Measurements from ENCODE around the gene SLC29A1.
A peak's percentile ranks its signal among the peaks of the same experiment; 100 is the strongest.

The SLC29A1 gene

DNA sequence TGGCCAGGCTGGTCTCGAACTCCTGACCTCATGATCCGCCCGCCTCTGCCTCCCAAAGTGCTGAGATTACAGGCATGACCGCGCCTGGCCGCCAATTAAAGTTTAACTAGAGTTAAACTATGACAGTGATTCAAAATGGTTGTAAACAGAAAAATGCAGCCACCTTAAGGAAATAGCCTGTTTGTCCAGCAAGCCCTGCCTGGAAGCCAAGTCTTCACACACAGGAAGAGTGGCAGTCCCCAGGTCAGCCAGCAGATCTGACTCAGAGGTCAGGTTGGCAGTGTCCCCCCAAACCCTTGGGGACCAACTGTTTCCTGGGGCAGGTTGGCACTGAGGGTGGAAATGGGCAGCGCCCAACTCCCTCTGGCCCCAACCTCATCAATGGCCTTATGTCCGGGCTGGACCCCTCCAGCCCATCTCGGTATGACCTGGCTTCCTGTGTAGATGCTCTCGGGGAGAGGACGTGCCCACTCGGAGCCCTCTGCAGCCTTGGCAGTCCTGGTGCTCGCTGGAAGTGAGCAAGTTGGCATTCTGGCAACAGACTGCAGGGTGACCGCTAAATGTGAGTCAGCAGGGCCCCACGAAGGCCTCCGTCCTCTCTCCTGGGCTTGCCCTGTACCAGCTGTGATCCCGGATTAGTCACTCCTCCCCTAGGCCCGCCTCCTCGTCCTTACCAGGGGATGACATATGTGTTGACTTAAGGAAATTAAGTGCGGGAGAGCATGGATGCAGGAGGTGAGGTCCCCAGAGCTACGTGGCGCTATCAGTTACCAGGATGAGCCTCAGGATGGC lies 13.8 kb downstream of the SLC29A1 start:
- peaks cover 0 to 56% (median 46%) of the 10 kb centered on the region in 4 donors for H3K4me1 ChIP-seq
- intact Hi-C loops (cut with DNase I; ENCODE audit: low total_unique reads): no loop called here

DNA sequence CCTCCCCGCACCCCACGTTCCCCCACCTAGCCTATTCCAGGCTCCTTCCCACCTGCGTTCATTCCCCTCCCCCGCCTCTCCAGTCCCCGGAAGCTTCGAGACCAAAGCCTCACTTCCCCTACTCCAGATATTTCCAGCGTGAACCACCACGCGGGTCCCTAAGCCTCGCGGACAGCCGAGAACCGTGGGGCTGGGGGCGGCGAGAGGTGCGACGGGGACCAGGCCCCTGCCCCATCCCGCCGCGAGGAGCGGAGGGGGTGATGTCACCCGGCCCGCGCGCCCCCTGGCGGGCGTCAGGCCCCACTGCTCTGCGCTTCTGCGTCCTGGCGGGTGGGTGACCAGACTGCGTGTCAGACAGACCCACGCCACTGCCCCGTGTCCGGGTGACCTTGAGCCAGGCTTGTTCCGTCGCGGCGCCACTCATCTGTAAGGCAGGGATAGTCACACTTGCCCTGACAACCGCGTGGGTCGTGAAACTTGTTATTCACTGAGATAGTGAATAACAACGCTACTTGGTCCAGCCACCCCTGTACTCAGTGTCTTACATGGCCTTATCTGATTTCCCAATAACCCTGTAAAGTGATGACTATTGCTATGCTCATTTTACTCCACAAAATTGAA lies 14.5 kb downstream of the SLC29A1 start:
- intact Hi-C loops (cut with DNase I; ENCODE audit: low total_unique reads): no loop called here
- TF ChIP-seq, protein P1, sequence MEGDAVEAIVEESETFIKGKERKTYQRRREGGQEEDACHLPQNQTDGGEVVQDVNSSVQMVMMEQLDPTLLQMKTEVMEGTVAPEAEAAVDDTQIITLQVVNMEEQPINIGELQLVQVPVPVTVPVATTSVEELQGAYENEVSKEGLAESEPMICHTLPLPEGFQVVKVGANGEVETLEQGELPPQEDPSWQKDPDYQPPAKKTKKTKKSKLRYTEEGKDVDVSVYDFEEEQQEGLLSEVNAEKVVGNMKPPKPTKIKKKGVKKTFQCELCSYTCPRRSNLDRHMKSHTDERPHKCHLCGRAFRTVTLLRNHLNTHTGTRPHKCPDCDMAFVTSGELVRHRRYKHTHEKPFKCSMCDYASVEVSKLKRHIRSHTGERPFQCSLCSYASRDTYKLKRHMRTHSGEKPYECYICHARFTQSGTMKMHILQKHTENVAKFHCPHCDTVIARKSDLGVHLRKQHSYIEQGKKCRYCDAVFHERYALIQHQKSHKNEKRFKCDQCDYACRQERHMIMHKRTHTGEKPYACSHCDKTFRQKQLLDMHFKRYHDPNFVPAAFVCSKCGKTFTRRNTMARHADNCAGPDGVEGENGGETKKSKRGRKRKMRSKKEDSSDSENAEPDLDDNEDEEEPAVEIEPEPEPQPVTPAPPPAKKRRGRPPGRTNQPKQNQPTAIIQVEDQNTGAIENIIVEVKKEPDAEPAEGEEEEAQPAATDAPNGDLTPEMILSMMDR (IDR thresholded peaks at IDR 0.05): peak; percentile 98 to 99
- peaks cover 0 to 51% (median 39%) of the 10 kb centered on the region in 4 donors for H3K4me1 ChIP-seq

More for the DNA sequence above, 13.8 kb downstream of the SLC29A1 start:
- TF ChIP-seq, protein P1 (IDR thresholded peaks at IDR 0.05): no peak
- H3K9me3 ChIP-seq: no peaks in the 10 kb centered on the region
- peak overlapping the region; percentile 94 to 99 for H3K27ac ChIP-seq
- peak overlapping the region; percentile 58 to 73 for H3K4me3 ChIP-seq
- no peaks in the 10 kb centered on the region for H3K27me3 ChIP-seq
- DNase-seq: peak; percentile 98
- H3K36me3 ChIP-seq: peaks cover 10 to 14% (median 10%) of the 10 kb centered on the region in 3 donors

DNA sequence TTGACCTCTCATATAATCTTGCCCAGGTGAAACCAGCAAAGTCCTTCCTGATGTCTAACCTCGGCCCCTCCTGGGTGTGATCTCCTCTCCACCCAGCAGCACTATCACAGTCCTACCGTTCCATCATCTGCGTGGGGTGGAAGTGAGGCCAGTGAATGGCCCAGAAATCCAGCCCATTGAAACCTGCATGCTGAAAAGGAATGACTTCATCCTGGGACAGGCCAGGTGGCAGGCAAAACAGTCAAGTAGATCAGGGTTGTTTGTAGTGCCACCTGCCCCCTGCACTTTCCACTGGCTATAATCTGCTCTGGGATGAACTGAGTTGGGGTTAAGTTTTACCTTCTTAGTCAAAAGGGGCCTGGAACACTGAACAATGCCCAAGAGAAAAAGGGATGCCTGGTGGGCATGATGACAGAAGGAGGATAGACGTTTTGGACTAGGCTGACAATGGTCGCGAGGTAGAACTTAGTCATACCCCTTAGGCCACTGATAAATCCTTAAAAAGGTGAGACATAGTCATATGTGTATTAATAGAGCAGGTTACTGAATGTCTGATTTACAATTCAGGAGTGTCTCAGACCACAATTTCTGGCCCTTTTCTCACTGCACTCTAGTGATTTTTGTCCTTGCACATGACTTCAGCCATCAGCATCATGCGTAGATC lies 15.4 kb downstream of the SLC29A1 start:
- Histone ChIP-seq H3K9me3 (no peaks in the 10 kb centered on the region), H3K4me1 (peaks cover 0 to 42% (median 30%) of the 10 kb centered on the region in 4 donors), H3K27me3 (no peaks in the 10 kb centered on the region), H3K27ac (peak overlapping the region; percentile 94 to 99), H3K36me3 (no peaks in the 10 kb centered on the region), H3K4me3 (no peak overlapping the region)
- TF ChIP-seq, protein P1 (IDR thresholded peaks at IDR 0.05): no peak
- intact Hi-C loops (cut with DNase I; ENCODE audit: low total_unique reads): no loop called here
- DNase-seq: no peak

More for the DNA sequence above, 14.5 kb downstream of the SLC29A1 start:
- peak overlapping the region; percentile 94 to 99 for H3K27ac ChIP-seq
- peak; percentile 78 to 90 for DNase-seq
- H3K4me3 ChIP-seq: peak overlapping the region; percentile 58 to 73
- peaks cover 3 to 7% (median 3%) of the 10 kb centered on the region in 3 donors for H3K36me3 ChIP-seq
- no peaks in the 10 kb centered on the region for H3K9me3 ChIP-seq
- H3K27me3 ChIP-seq: no peaks in the 10 kb centered on the region

DNA sequence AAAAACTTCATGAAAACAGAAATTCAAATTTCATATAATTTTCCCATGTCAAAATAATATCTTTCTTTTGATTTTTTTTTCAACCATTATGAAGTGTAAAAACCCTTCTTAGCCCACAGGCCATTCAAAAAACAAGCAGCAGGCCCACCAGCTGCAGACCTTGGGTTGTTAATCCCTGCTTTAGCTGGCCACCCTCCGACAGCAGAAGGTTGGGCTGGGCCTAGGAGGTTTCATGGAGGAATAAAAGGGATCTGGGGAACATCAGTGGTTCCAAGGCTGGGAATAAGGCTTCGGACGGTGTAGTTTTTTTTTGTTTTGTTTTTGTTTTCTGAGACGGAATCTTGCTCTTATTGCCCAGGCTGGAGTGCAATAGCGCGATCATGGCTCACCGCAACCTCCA lies 19.9 kb downstream of the SLC29A1 start:
- Histone ChIP-seq H3K4me3 (no peak overlapping the region), H3K9me3 (no peaks in the 10 kb centered on the region), H3K4me1 (peaks cover 0 to 15% (median 8%) of the 10 kb centered on the region in 4 donors), H3K36me3 (no peaks in the 10 kb centered on the region), H3K27me3 (no peaks in the 10 kb centered on the region), H3K27ac (no peak overlapping the region)
- no peak for DNase-seq
- TF ChIP-seq, protein P1 (IDR thresholded peaks at IDR 0.05): no peak
- intact Hi-C loops (cut with DNase I; ENCODE audit: low total_unique reads): no loop called here

DNA sequence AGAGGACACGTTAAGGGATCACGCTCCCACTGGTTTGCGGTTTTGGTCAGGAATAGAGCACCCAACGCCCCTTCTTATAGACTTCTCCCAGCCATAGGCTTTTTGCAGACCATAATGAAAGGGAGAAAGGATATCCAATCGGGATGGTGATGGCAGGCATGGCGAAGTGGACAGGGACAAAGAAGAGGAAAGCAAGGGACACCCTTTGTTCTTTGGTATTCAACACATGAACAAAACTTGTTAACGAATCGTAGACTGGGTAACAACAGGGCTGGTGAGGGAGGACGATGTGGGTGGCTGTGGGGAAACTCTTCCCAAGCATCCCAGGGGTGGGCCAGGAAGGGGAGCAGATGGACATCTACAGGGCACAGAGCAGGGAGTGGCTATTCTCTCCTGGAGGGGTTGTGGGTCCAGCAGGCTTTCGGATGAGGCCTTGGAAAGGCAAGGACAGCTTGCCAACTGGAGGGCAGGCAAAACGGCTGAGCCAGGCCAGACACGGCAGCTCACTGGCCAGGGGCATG lies 22.1 kb downstream of the SLC29A1 start:
- intact Hi-C loops (cut with DNase I; ENCODE audit: low total_unique reads): no loop called here
- H3K36me3 ChIP-seq: peaks cover 16 to 20% (median 19%) of the 10 kb centered on the region in 3 donors
- H3K27me3 ChIP-seq: no peaks in the 10 kb centered on the region
- peak overlapping the region; percentile 71 to 74 for H3K4me3 ChIP-seq
- no peak for DNase-seq
- TF ChIP-seq, protein P1 (IDR thresholded peaks at IDR 0.05): no peak
- H3K27ac ChIP-seq: peak overlapping the region; percentile 97 to 98
- H3K9me3 ChIP-seq: no peaks in the 10 kb centered on the region
- peaks cover 0 to 30% (median 23%) of the 10 kb centered on the region in 4 donors for H3K4me1 ChIP-seq

Data from tibial artery (tissue), 4 donors.